ENCODE data around the gene RTL10.

Gene RTL10

GRCh38 chr22:19853879-19854777 is 546 bp downstream of the RTL10 start (continued):
- TF ChIP-seq ZNF785 (tag by site-specific recombination; IDR thresholded peaks at IDR 0.05) (no peak), KLF9 (tag by site-specific recombination; IDR thresholded peaks at IDR 0.05; ENCODE audit: low read depth) (no peak), TRIM28 (IDR thresholded peaks at IDR 0.05; ENCODE audit: borderline replicate concordance, low read length) (no peak), ZNF239 (tag by site-specific recombination; IDR thresholded peaks at IDR 0.05) (no peak), SCRT2 (tag by site-specific recombination; IDR thresholded peaks at IDR 0.05) (peak; percentile 62; the same call in 1 of the 2 replicates), ZNF548 (tag by site-specific recombination; IDR thresholded peaks at IDR 0.05) (no peak), ZBTB49 (tag by site-specific recombination; IDR thresholded peaks at IDR 0.05; ENCODE audit: low read depth) (no peak)

- Histone ChIP-seq H3K4me1 (ENCODE audit: control insufficient read depth, insufficient read depth, low read length) (no peaks in the 10 kb centered on the region), H3K9me3 (ENCODE audit: control insufficient read depth, insufficient read depth, low read depth, low read length) (no peaks in the 10 kb centered on the region), H3K4me3 (ENCODE audit: low read depth, low read length) (peak overlapping the region; percentile 86), H3K27ac (ENCODE audit: extremely low read depth, low read depth, low read length) (peak overlapping the region; percentile 6; the same call in 1 of the 2 replicates), H3K36me3 (ENCODE audit: control insufficient read depth in 2 of 2, insufficient read depth in 1 of 2, low read length in 2 of 2) (peaks cover 0 to 45% of the 10 kb centered on the region in 2 experiments; a peak in 1 of 3 replicates)
- ChIA-PET POLR2A (interaction anchor here (1.1 to 3.5 kb wide), 7 partner anchors 28 to 123 kb away, joined by 3 to 12 read pairs (median 7); no protein-coding TSS in a partner anchor), CTCF (interaction anchor here (1.3 kb wide), 1 partner anchor 57 kb away, joined by 9 read pairs; no protein-coding TSS in a partner anchor)
- TF ChIP-seq ZNF707 (tag by site-specific recombination; IDR thresholded peaks at IDR 0.05) (no peak), KLF1 (tag by site-specific recombination; IDR thresholded peaks at IDR 0.05) (no peak), ZNF585B (tag by site-specific recombination; IDR thresholded peaks at IDR 0.05) (no peak), ZNF274 (IDR thresholded peaks at IDR 0.05; ENCODE audit: low read length) (no peak), ZNF274 (tag by site-specific recombination; IDR thresholded peaks at IDR 0.05; ENCODE audit: borderline replicate concordance) (no peak), TSHZ1 (tag by site-specific recombination; IDR thresholded peaks at IDR 0.05; ENCODE audit: borderline replicate concordance) (no peak), PRDM4 (tag by site-specific recombination; IDR thresholded peaks at IDR 0.05) (no peak), ZNF544 (tag by site-specific recombination; IDR thresholded peaks at IDR 0.05) (no peak), CTCF (tag by site-specific recombination; IDR thresholded peaks at IDR 0.05) (peak; percentile 59), ZNF561 (tag by site-specific recombination; IDR thresholded peaks at IDR 0.05; ENCODE audit: borderline replicate concordance) (no peak), PRDM6 (tag by site-specific recombination; IDR thresholded peaks at IDR 0.05) (no peak), ZNF398 (tag by site-specific recombination; IDR thresholded peaks at IDR 0.05) (peak; percentile 42; the same call in 1 of the 2 replicates)
These were observed 1.4 kb downstream of the RTL10 start for GRCh38 chr22:19853058-19853878.
